HepG2 (cell line): ENCODE results near the gene GALNT12. TPM values are rescaled to one million over a fixed set of nuclear protein-coding genes. Genes with fewer than 3 reads are reported as not detected.

Experiments
- ATAC-seq: fragments of 200-7000 bp; cut with Tn5 transposase; 3 replicates; pipeline ENCODE4 v1.9.1; 2020; ENCODE audit warnings: mild to moderate bottlenecking, moderate library complexity
- BruUV-seq: library from RNA; stranded (reverse); fragments of 400-500 nt; replicated peaks from 2 replicates; lab custom pipeline; 2021; lab: Mats Ljungman, UMichigan
- CTCF ChIA-PET: fragments of 300-600 bp; formaldehyde crosslinking; extraction: SDS; loops from one replicate; lab custom pipeline; 2021; ENCODE audit warnings: low total read pairs, inconsistent platforms, low intra/inter-chr PET ratio; lab: Yijun Ruan, JAX
- POLR2A ChIA-PET: fragments of 350-600 bp; sonication (Branson Sonifier 250); formaldehyde crosslinking; loops from one replicate; lab custom pipeline; 2020; ENCODE audit warnings: antibody characterized with exemption, inconsistent platforms; lab: Yijun Ruan, JAX
- DNase-seq: peaks from one replicate; pipeline ENCODE4 v3.0.0-alpha.2; 2015; ENCODE audit warnings: low spot score
- FAIRE-seq: peaks from 3 replicates; lab custom pipeline; 2011; peaks lifted over from hg19 to GRCh38; lab: Jason Lieb, UNC
- H2AFZ ChIP-seq: one replicate; pipeline ENCODE4 v1.6.1; 2011; ENCODE audit warnings: low read length, inconsistent platforms
- H3K27ac ChIP-seq: fragments of 300-600 bp; 3 replicates; pipeline ENCODE4 v1.8.0; 2011; ENCODE audit warnings: mixed run types, mild to moderate bottlenecking, mixed read lengths, low read length, inconsistent platforms; ENCODE audit not compliant: insufficient read depth; ENCODE audit errors: extremely low read length
- H3K27me3 ChIP-seq, 2 experiments: fragments of 200-600 bp in 1 of 2; 2 replicates in 1 of 2; 3 replicates in 1 of 2; pipeline versions ENCODE4 v1.6.0 to v1.8.0; 2011; ENCODE audit warnings: low read length in 2 of 2, mild to moderate bottlenecking in 2 of 2, moderate library complexity in 2 of 2, inconsistent platforms in 1 of 2; ENCODE audit not compliant: insufficient read depth in 2 of 2, control insufficient read depth in 1 of 2
- H3K36me3 ChIP-seq, 2 experiments: fragments of 200-600 bp in 1 of 2; replicated peaks in 1 of 2; 2 replicates in 1 of 2; 3 replicates in 1 of 2; pipeline versions ENCODE4 v1.5.1 to v1.8.0; 2011; ENCODE audit warnings: low read length in 2 of 2, inconsistent platforms in 1 of 2; ENCODE audit not compliant: insufficient read depth in 2 of 2, control insufficient read depth in 1 of 2
- H3K4me1 ChIP-seq: 2 replicates; pipeline ENCODE4 v1.5.1; 2012; ENCODE audit warnings: low read length, inconsistent platforms; ENCODE audit not compliant: insufficient read depth
- H3K4me2 ChIP-seq: 2 replicates; pipeline ENCODE4 v1.6.0; 2011; ENCODE audit warnings: low read depth, low read length, inconsistent platforms
- H3K4me3 ChIP-seq, 3 experiments: fragments of 200-600 bp in 1 of 3; sonication (generic), shearing (Covaris generic) in 1 of 3; replicated peaks in 1 of 3; 2 replicates each; pipeline ENCODE4 v1.5.1; 2011 to 2016; ENCODE audit warnings: low read length in 3 of 3, inconsistent platforms in 2 of 3, low read depth in 2 of 3, mild to moderate bottlenecking in 2 of 3, control low read depth in 1 of 3, mixed read lengths in 1 of 3; ENCODE audit not compliant: insufficient read depth in 1 of 3
- H3K79me2 ChIP-seq: one replicate; pipeline ENCODE4 v1.6.1; 2011; ENCODE audit warnings: low read length, inconsistent platforms; ENCODE audit not compliant: insufficient read depth
- H3K9ac ChIP-seq: 2 replicates; pipeline ENCODE4 v1.6.0; 2011; ENCODE audit warnings: mild to moderate bottlenecking, low read depth, low read length, inconsistent platforms; ENCODE audit not compliant: insufficient read depth
- H3K9me3 ChIP-seq: 2 replicates; pipeline ENCODE4 v1.5.1; 2012; ENCODE audit warnings: mild to moderate bottlenecking, low read length
- H4K20me1 ChIP-seq: 2 replicates; pipeline ENCODE4 v1.6.0; 2011; ENCODE audit warnings: inconsistent platforms, mild to moderate bottlenecking, low read length, moderate library complexity; ENCODE audit not compliant: insufficient read depth
- ARNT2 ChIP-seq: sonication (generic); formaldehyde crosslinking; IDR thresholded peaks from 2 replicates; pipeline ENCODE4 v1.8.0; 2022; ENCODE audit warnings: mild to moderate bottlenecking, low read depth, missing genetic modification reagents, moderate library complexity
- DNMT3B ChIP-seq: conservative IDR thresholded peaks from 2 replicates; pipeline ENCODE4 v1.6.1; 2016; ENCODE audit warnings: missing biosample characterization, control low read depth
- IRF9 ChIP-seq: sonication (generic); formaldehyde crosslinking; IDR thresholded peaks from 2 replicates; pipeline ENCODE4 v1.8.0; 2022; ENCODE audit warnings: missing genetic modification reagents, mild to moderate bottlenecking, borderline replicate concordance
- SRY ChIP-seq: sonication (generic); formaldehyde crosslinking; IDR thresholded peaks from 2 replicates; pipeline ENCODE4 v1.8.0; 2022; ENCODE audit warnings: mild to moderate bottlenecking, missing genetic modification reagents
- WIZ ChIP-seq: sonication (generic); formaldehyde crosslinking; IDR thresholded peaks from 2 replicates; pipeline ENCODE4 v1.5.1; 2020; ENCODE audit warnings: mild to moderate bottlenecking, missing genetic modification reagents
- ZBTB8A ChIP-seq: sonication (generic); formaldehyde crosslinking; IDR thresholded peaks from 2 replicates; pipeline ENCODE4 v1.4.0; 2020; ENCODE audit warnings: mild to moderate bottlenecking, low read depth, missing genetic modification reagents, borderline replicate concordance
- ZFP91 ChIP-seq: sonication (generic); formaldehyde crosslinking; IDR thresholded peaks from 2 replicates; pipeline ENCODE4 v1.9.0; 2022; ENCODE audit warnings: missing genetic modification reagents, mild to moderate bottlenecking, borderline replicate concordance
- ZKSCAN5 ChIP-seq: sonication (generic); formaldehyde crosslinking; IDR thresholded peaks from 2 replicates; pipeline ENCODE4 v1.5.1; 2020; ENCODE audit warnings: mild to moderate bottlenecking, missing genetic modification reagents
- ZNF124 ChIP-seq: sonication (generic); formaldehyde crosslinking; IDR thresholded peaks from 2 replicates; pipeline ENCODE4 v1.4.0; 2020; ENCODE audit warnings: missing genetic modification reagents
- ZNF496 ChIP-seq: sonication (generic); formaldehyde crosslinking; IDR thresholded peaks from 2 replicates; pipeline ENCODE4 v1.8.1; 2023; ENCODE audit warnings: mild to moderate bottlenecking, moderate library complexity, missing genetic modification reagents; ENCODE audit not compliant: insufficient replicate concordance
- ZNF546 ChIP-seq: sonication (generic); formaldehyde crosslinking; conservative IDR thresholded peaks from 2 replicates; pipeline ENCODE4 v1.8.1; 2023; ENCODE audit warnings: mild to moderate bottlenecking, missing genetic modification reagents
- ZNF674 ChIP-seq: sonication (generic); formaldehyde crosslinking; IDR thresholded peaks from 2 replicates; pipeline ENCODE4 v1.5.0; 2020; ENCODE audit warnings: low read depth, mild to moderate bottlenecking, missing genetic modification reagents
- ZNF761 ChIP-seq: sonication (generic); formaldehyde crosslinking; conservative IDR thresholded peaks from 2 replicates; pipeline ENCODE4 v1.4.0; 2020; ENCODE audit warnings: mild to moderate bottlenecking, missing genetic modification reagents
- ZNF780A ChIP-seq: sonication (generic); formaldehyde crosslinking; IDR thresholded peaks from 2 replicates; pipeline ENCODE4 v1.8.0; 2022; ENCODE audit warnings: mild to moderate bottlenecking, missing genetic modification reagents, moderate library complexity
- WGBS: methylation state at CpG from one replicate; pipeline ENCODE4 v1.1.6; 2017; ENCODE audit warnings: low lambda C conversion rate; 5-methylcytosine and 5-hydroxymethylcytosine counted together
- in situ Hi-C: cut with HindIII; loops from 2 replicates; pipeline ENCODE4 v1.10.0; 2017; ENCODE audit warnings: low pct_unique_long_range_greater_than_20kb; ENCODE audit not compliant: extremely low pct_ligation_motif_present
- intact Hi-C: fragments of 100-400 bp; cut with micrococcal nuclease; formaldehyde crosslinking; loops from one replicate; pipeline ENCODE4 v1.10.0; 2022; ENCODE audit not compliant: unreplicated experiment
- polyA plus RNA-seq, 8 experiments: library from polyadenylated mRNA; depleted of rRNA in 3 of 8; stranded (reverse) in 7 of 8; unstranded in 1 of 8; fragments of >200 nt; fragmentation: Illumina TruSeq in 4 of 8; extraction: Trizol in 4 of 8; gene quantifications; 2 replicates each; pipeline versions ENCODE4 v1.2.1 to v1.2.3, GENCODE V29; 2011 to 2016; ENCODE audit warnings: low read depth in 4 of 8, missing spikeins in 1 of 8, mixed read lengths in 1 of 8; ENCODE audit not compliant: insufficient read depth in 1 of 8
- total RNA-seq, 5 experiments: library from RNA; depleted of rRNA; stranded (reverse); fragments of >200 nt; fragmentation: Illumina TruSeq; extraction: Trizol; gene quantifications; 2 replicates each; pipeline ENCODE4 v1.2.3, GENCODE V29; 2016; ENCODE audit warnings: low read depth in 1 of 5
- TF ChIP-seq, protein P1 (sequence below): sonication (generic); formaldehyde crosslinking; conservative IDR thresholded peaks from 2 replicates; pipeline ENCODE4 v1.8.0; 2022; ENCODE audit warnings: mild to moderate bottlenecking, moderate library complexity, missing genetic modification reagents
- TF ChIP-seq, protein P2 (sequence below): IDR thresholded peaks from 2 replicates; pipeline ENCODE4 v1.6.1; 2016; ENCODE audit warnings: missing compliant biosample characterization, missing genetic modification reagents, borderline replicate concordance

Gene GALNT12
- total and polyA plus RNA-seq, 2 of the 13 experiments (the other 11 are each of a cell fraction or from before 2014, with no cell fraction given), result 0.07 TPM; not detected in 1

DNA sequence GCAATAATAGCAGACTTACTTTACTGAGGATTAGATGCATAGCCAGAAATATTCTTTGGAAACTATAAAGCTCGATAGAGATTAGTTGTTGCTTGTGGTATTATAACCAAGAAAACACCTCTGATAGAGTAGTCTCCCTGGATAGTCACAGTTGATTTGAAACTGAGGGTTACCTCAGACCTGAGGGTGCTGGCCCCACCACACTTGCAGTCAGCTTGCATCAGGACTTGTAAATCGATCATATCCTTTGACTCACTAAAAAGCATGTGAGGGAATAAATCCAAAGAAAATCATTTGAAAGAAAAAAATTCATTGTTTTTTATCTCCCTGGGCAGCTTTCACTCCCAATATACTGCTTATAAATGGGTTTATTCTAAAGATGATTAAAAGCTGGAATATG is 39.4 kb downstream of the GALNT12 start (continued):
- TF ChIP-seq, protein P1, sequence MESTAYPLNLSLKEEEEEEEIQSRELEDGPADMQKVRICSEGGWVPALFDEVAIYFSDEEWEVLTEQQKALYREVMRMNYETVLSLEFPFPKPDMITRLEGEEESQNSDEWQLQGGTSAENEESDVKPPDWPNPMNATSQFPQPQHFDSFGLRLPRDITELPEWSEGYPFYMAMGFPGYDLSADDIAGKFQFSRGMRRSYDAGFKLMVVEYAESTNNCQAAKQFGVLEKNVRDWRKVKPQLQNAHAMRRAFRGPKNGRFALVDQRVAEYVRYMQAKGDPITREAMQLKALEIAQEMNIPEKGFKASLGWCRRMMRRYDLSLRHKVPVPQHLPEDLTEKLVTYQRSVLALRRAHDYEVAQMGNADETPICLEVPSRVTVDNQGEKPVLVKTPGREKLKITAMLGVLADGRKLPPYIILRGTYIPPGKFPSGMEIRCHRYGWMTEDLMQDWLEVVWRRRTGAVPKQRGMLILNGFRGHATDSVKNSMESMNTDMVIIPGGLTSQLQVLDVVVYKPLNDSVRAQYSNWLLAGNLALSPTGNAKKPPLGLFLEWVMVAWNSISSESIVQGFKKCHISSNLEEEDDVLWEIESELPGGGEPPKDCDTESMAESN (CRISPR knock-in tag), result no peak
- TF ChIP-seq SRY (CRISPR knock-in tag) (no peak), ZNF674 (CRISPR knock-in tag) (no peak)

DNA sequence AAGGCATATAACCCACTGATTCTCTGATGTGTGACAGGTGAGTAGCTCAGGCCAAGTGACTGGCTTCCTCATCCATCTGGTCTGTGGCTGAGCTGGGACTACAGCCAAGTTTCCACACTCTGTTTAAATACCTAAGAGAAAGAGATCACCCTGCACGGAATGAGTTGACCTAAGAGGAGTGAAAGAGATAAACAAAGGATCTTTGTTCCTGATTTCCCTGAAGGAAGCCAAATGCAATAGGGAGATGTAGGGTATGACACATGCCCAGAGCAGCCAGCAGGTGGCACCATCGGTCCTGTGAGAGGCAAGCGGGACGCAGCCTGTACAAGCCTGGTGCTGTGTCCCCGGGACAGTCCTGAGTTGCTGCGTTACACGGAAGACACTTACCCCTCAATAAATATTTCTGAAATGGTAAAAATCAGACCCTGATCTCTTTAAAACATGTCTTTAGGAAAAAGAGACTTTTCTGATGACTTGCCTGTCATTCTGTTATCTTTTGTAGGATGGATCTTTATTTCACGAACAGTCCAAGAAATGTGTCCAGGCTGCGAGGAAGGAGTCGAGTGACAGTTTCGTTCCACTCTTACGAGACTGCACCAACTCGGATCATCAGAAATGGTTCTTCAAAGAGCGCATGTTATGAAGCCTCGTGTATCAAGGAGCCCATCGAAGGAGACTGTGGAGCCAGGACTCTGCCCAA is 41.1 kb downstream of the GALNT12 start:
- in situ Hi-C loops (loop anchor here (5.0 kb wide), 2 partner anchors 149 to 284 kb away; no protein-coding TSS in a partner anchor), intact Hi-C loops (loop anchor here (1.0 to 2.0 kb wide), 4 partner anchors 126 to 292 kb away; partner anchors contain the start of gene TGFBR1)
- FAIRE-seq, result peak; percentile 93
- no TSS peak for BruUV-seq
- Histone ChIP-seq H3K79me2 (no peaks in the 10 kb centered on the region), H3K27ac (no peak overlapping the region), H3K27me3 (peaks cover 0 to 1% of the 10 kb centered on the region in 2 experiments; a peak in 2 of 5 replicates), H3K36me3 (no peaks in the 10 kb centered on the region), H3K9ac (no peak overlapping the region), H3K4me1 (peaks cover 11% of the 10 kb centered on the region), H2AFZ (no peak overlapping the region), H3K9me3 (no peaks in the 10 kb centered on the region), H4K20me1 (no peaks in the 10 kb centered on the region), H3K4me2 (peak overlapping the region; percentile 59), H3K4me3 (no peak overlapping the region)
- ChIA-PET POLR2A (no interaction called here), CTCF (interaction anchor here (0.8 to 2.6 kb wide), 6 partner anchors 126 to 292 kb away, joined by 3 to 27 read pairs (median 6); no protein-coding TSS in a partner anchor)
- peak; percentile 97 for DNase-seq
- 8% methylated on average over 16 of the region's 16 CpGs for WGBS
- ATAC-seq, result peak; percentile 99
- TF ChIP-seq ARNT2 (CRISPR knock-in tag) (no peak), ZNF761 (CRISPR knock-in tag) (no peak), ZNF124 (0 out of 2 replicates have a peak, but pooled peaks have one; percentile 58), ZBTB8A (no peak), DNMT3B (CRISPR knock-in tag) (no peak), IRF9 (CRISPR knock-in tag) (no peak), ZKSCAN5 (CRISPR knock-in tag) (no peak), ZNF780A (no peak), WIZ (CRISPR knock-in tag) (no peak), ZNF496 (no peak), ZFP91 (CRISPR knock-in tag) (no peak), ZNF546 (no peak)
- TF ChIP-seq, protein P2, sequence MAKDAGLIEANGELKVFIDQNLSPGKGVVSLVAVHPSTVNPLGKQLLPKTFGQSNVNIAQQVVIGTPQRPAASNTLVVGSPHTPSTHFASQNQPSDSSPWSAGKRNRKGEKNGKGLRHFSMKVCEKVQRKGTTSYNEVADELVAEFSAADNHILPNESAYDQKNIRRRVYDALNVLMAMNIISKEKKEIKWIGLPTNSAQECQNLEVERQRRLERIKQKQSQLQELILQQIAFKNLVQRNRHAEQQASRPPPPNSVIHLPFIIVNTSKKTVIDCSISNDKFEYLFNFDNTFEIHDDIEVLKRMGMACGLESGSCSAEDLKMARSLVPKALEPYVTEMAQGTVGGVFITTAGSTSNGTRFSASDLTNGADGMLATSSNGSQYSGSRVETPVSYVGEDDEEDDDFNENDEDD (CRISPR knock-in tag), result no peak
